MCF 10A (cell line): ENCODE results near the gene CIDEB. TPM values are rescaled to one million over a fixed set of nuclear protein-coding genes. Genes with fewer than 3 reads are reported as not detected.

ENCODE experiments used
- BruUV-seq: library from RNA; stranded (reverse); fragments of 400-500 nt; replicated peaks from 2 replicates; lab custom pipeline; 2021; lab: Mats Ljungman, UMichigan
- CTCF ChIA-PET: fragments of 300-600 bp; sonication (Branson Sonifier 250); formaldehyde crosslinking; extraction: SDS; loops from one replicate; lab custom pipeline; 2021; ENCODE audit warnings: antibody characterized with exemption, inconsistent platforms; lab: Yijun Ruan, JAX
- POLR2A ChIA-PET: fragments of 300-600, 350-650 bp; sonication (Branson Sonifier 250); formaldehyde crosslinking; extraction: SDS; loops from one replicate; lab custom pipeline; 2020; ENCODE audit warnings: antibody characterized with exemption, inconsistent platforms; lab: Yijun Ruan, JAX
- DNase-seq: peaks from one replicate; pipeline ENCODE4 v3.0.0-alpha.2; 2018; ENCODE audit not compliant: unreplicated experiment
- H3K27ac Mint-ChIP-seq: one replicate; pipeline ENCODE4 v1.8.0; 2022; ENCODE audit warnings: mild to moderate bottlenecking, low read depth, mixed read lengths; ENCODE audit not compliant: unreplicated experiment
- H3K27me3 Mint-ChIP-seq: one replicate; pipeline ENCODE4 v1.8.0; 2022; ENCODE audit warnings: mixed read lengths; ENCODE audit not compliant: insufficient read depth, unreplicated experiment
- H3K36me3 Mint-ChIP-seq: one replicate; pipeline ENCODE4 v1.8.0; 2022; ENCODE audit warnings: mild to moderate bottlenecking, moderate library complexity, mixed read lengths; ENCODE audit not compliant: insufficient read depth, unreplicated experiment
- H3K4me1 Mint-ChIP-seq: one replicate; pipeline ENCODE4 v1.8.0; 2022; ENCODE audit warnings: mixed read lengths; ENCODE audit not compliant: insufficient read depth, unreplicated experiment
- H3K4me3 Mint-ChIP-seq: one replicate; pipeline ENCODE4 v1.8.0; 2022; ENCODE audit warnings: mild to moderate bottlenecking, moderate library complexity, mixed read lengths; ENCODE audit not compliant: unreplicated experiment
- H3K9me3 Mint-ChIP-seq: one replicate; pipeline ENCODE4 v1.8.0; 2022; ENCODE audit warnings: mixed read lengths; ENCODE audit not compliant: unreplicated experiment
- intact Hi-C: fragments of 100-400 bp; cut with micrococcal nuclease; formaldehyde crosslinking; loops from 2 replicates; pipeline ENCODE4 v1.14.1; 2022
- total RNA-seq: library from RNA; stranded (reverse); gene quantifications from 2 replicates; pipeline ENCODE4 v1.2.3, GENCODE V29; 2022
- TF ChIP-seq, protein P1 (sequence below): fragments of 200-600 bp; IDR thresholded peaks from one replicate; pipeline ENCODE4 v1.8.0; 2022; ENCODE audit warnings: antibody characterized with exemption, mild to moderate bottlenecking; ENCODE audit not compliant: unreplicated experiment

The CIDEB gene
- total RNA-seq, 1 experiment from 2014 or later: 1.3 TPM

DNA sequence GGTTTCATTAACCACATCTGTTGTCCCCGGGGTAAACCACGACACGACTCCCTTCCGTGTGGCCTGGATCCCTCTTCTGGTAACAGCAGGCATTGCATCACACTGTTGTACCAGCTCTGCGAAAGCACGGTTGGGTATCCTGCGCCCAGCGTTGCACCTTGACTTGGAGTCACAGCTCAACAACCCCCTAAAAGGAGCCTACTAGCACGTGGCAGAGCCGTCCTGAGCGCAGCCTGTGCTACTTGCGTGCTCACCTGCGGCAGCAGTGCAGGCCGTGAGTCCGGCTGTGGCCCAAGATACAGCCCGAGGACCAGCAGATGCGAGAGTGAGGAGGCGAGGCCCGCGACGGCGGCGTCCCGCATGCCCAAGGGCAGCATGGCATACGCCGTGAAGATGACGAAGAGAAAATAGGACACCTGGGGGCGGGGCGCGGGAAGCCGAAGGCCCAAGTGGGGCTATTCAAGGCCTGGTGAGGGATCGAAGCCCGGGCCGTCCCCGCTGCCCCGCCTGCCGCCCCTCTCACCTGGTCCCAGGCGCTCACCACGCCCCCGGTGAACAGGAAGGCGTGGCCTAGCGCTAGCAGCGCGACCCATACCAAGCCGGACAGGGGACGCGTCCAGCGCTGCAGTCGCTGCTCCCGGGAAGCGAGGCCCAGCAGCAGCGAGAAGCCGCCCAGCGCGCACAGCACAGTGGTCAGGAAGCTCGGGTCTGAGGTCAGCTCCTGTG is 24.7 kb upstream of the CIDEB start:
- H3K4me1 Mint-ChIP-seq: peaks cover 7% of the 10 kb centered on the region
- TF ChIP-seq, protein P1, sequence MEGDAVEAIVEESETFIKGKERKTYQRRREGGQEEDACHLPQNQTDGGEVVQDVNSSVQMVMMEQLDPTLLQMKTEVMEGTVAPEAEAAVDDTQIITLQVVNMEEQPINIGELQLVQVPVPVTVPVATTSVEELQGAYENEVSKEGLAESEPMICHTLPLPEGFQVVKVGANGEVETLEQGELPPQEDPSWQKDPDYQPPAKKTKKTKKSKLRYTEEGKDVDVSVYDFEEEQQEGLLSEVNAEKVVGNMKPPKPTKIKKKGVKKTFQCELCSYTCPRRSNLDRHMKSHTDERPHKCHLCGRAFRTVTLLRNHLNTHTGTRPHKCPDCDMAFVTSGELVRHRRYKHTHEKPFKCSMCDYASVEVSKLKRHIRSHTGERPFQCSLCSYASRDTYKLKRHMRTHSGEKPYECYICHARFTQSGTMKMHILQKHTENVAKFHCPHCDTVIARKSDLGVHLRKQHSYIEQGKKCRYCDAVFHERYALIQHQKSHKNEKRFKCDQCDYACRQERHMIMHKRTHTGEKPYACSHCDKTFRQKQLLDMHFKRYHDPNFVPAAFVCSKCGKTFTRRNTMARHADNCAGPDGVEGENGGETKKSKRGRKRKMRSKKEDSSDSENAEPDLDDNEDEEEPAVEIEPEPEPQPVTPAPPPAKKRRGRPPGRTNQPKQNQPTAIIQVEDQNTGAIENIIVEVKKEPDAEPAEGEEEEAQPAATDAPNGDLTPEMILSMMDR: peak; percentile 60
- no peaks in the 10 kb centered on the region for H3K9me3 Mint-ChIP-seq
- intact Hi-C loops: loop anchor here (1.0 kb wide), 1 partner anchor 89 kb away; no protein-coding TSS in a partner anchor
- no TSS peak for BruUV-seq
- H3K27ac Mint-ChIP-seq: no peak overlapping the region
- H3K4me3 Mint-ChIP-seq: no peak overlapping the region
- CTCF ChIA-PET: interaction anchor here (0.6 to 16.6 kb wide), 43 partner anchors 8 to 700 kb away, joined by 3 to 626 read pairs (median 7); partner anchors contain the start of genes CBLN3, CIDEB, KHNYN and LTB4R
- peaks cover 6% of the 10 kb centered on the region for H3K36me3 Mint-ChIP-seq
- peak; percentile 72 for DNase-seq
- peaks cover 11% of the 10 kb centered on the region for H3K27me3 Mint-ChIP-seq
- POLR2A ChIA-PET: interaction anchor here (0.8 to 3.3 kb wide), 8 partner anchors 20 to 104 kb away, joined by 3 to 52 read pairs (median 4); partner anchors contain the start of genes CBLN3, KHNYN and TINF2

DNA sequence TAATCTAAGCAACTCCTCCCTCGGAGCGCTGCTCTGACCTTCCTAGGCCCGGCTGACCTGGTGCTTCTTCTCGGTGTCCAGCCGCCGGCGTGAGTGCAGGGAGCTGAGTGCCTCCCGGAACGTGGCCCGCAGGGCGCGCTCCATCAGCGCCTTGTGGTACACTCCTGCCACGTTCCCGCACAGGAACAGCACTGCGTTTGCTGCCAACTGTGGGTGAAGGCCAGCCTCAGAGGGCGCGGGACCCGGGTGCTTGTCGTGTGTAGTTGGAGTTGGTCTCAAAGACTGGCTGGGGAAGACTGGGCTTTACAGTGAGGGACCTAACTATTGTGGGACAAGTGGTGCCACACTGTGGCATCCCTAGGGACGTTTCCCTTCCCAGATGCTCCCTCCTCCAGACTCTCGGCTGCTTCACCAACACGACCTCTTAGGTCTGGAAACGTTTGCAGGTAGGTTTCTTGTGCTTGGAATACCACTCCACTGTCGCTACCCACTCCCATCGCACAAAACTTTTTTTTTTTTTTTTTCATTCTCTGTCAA is 24.0 kb upstream of the CIDEB start:
- CTCF ChIA-PET: interaction anchor here (0.6 to 16.6 kb wide), 20 partner anchors 8 to 109 kb away, joined by 3 to 626 read pairs (median 14); partner anchors contain the start of genes CBLN3, CIDEB, KHNYN and LTB4R
- BruUV-seq: no TSS peak
- intact Hi-C loops: loop anchor here (1.0 kb wide), 1 partner anchor 88 kb away; no protein-coding TSS in a partner anchor
- H3K27me3 Mint-ChIP-seq: peaks cover 11% of the 10 kb centered on the region
- H3K27ac Mint-ChIP-seq: no peak overlapping the region
- no peak overlapping the region for H3K4me3 Mint-ChIP-seq
- no peaks in the 10 kb centered on the region for H3K9me3 Mint-ChIP-seq
- TF ChIP-seq, protein P1: no peak
- DNase-seq: no peak
- peaks cover 7% of the 10 kb centered on the region for H3K4me1 Mint-ChIP-seq
- peaks cover 6% of the 10 kb centered on the region for H3K36me3 Mint-ChIP-seq
- POLR2A ChIA-PET: interaction anchor here (0.8 to 3.3 kb wide), 4 partner anchors 74 to 105 kb away, joined by 3 to 52 read pairs (median 5); partner anchors contain the start of genes CBLN3, KHNYN and TINF2

DNA sequence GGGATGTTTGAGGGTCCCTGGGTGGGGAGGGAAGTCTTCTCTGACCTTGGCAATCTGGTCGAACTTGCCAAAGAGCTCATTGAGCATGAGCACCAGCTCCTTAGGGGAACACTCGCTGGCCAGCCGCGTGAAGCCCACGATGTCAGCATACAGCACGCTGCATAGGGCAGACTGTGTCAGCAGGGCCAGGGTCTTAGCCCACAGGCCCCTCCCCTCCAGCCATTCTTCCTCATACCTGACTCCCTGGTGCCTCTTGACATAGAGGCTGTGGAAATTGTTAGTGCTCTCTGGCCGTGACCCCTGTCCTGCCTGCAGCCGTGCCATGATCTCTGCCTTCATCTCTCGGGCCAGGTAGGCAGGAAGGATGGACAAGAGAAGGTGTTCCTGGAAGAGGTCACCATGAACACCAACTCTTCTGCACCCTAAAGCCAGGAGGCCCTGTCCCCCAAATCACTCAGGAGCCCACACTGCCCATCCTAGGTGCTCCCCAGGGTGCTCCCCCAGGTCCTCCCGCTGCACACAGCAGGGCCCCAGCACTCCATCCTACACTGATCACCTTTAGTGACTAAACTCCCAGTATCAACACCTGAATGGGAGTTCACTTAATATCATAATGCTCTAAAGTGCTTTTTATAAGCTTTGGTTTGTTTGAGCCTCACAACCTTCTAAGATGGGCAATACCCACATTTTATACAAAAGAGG is 23.3 kb upstream of the CIDEB start:
- no TSS peak for BruUV-seq
- Mint-ChIP-seq H3K27me3 (peaks cover 11% of the 10 kb centered on the region), H3K9me3 (no peaks in the 10 kb centered on the region), H3K36me3 (peaks cover 6% of the 10 kb centered on the region), H3K4me3 (no peak overlapping the region), H3K27ac (no peak overlapping the region), H3K4me1 (peaks cover 7% of the 10 kb centered on the region)
- CTCF ChIA-PET: interaction anchor here (0.6 to 16.6 kb wide), 18 partner anchors 8 to 110 kb away, joined by 3 to 626 read pairs (median 8); partner anchors contain the start of genes CBLN3, CIDEB, KHNYN and LTB4R
- TF ChIP-seq, protein P1: no peak
- intact Hi-C loops: no loop called here
- DNase-seq: no peak
- POLR2A ChIA-PET: interaction anchor here (1.9 to 3.3 kb wide), 2 partner anchors 100 to 106 kb away, joined by 7 to 52 read pairs; partner anchors contain the start of genes CBLN3 and KHNYN
